ENCODE results near the gene JCAD. TPM values are rescaled to one million over a fixed set of nuclear protein-coding genes. Genes with fewer than 3 reads are reported as not detected.

The JCAD gene
- total RNA-seq, 1 donor: 0.10 TPM

DNA sequence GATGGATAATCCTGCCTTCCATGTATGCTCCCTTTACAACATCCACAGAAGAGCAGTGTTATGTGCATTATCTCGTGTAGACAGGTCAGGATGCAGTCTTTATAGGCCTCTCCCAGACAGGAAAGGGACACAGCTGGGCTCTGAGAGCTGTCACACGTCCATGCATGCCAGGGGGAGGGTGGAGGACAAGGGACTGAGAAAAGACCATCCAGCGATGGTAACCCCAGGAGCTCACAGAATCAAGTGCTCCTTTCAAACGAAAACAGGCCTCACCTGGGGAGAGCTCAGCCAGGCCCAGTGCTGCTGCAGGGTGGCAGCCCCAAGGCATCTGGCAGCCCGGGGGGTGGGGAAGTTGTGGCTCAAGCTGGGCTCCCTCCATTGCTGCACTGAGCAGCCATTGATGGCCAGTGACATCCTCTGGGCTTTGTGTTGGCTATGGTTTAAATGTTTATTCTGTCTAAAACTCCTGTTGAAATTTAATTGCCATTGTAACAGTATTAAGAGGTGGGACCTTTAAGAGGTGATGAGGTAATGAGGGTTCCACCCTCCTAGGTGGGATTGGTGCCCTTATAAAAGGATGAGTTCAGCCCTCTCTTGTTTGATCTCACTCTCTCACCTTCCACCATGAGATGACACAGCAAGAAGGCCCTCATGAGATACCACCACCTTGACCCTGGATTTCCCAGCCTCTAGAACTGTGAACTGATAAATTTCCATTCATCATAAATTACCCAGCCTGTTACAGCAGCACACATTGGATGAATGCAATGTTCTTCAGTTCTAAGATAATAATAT is 15.7 kb downstream of the JCAD start:
- peaks cover 4% of the 10 kb centered on the region for H3K4me1 ChIP-seq (ENCODE audit: insufficient read depth, low read length)
- H3K9me3 ChIP-seq (ENCODE audit: low read depth, low read length): no peaks in the 10 kb centered on the region
- H3K4me3 ChIP-seq (ENCODE audit: low read length): no peak overlapping the region
- H3K27me3 ChIP-seq (ENCODE audit: insufficient read depth, low read length): peaks cover 8% of the 10 kb centered on the region

- Histone ChIP-seq H3K9me3 (ENCODE audit: low read depth, low read length) (no peaks in the 10 kb centered on the region), H3K4me1 (ENCODE audit: insufficient read depth, low read length) (no peaks in the 10 kb centered on the region), H3K27me3 (ENCODE audit: insufficient read depth, low read length) (no peaks in the 10 kb centered on the region)
Observed at GRCh38 chr10:30042820-30043219, 16.6 kb downstream of the JCAD start.

DNA sequence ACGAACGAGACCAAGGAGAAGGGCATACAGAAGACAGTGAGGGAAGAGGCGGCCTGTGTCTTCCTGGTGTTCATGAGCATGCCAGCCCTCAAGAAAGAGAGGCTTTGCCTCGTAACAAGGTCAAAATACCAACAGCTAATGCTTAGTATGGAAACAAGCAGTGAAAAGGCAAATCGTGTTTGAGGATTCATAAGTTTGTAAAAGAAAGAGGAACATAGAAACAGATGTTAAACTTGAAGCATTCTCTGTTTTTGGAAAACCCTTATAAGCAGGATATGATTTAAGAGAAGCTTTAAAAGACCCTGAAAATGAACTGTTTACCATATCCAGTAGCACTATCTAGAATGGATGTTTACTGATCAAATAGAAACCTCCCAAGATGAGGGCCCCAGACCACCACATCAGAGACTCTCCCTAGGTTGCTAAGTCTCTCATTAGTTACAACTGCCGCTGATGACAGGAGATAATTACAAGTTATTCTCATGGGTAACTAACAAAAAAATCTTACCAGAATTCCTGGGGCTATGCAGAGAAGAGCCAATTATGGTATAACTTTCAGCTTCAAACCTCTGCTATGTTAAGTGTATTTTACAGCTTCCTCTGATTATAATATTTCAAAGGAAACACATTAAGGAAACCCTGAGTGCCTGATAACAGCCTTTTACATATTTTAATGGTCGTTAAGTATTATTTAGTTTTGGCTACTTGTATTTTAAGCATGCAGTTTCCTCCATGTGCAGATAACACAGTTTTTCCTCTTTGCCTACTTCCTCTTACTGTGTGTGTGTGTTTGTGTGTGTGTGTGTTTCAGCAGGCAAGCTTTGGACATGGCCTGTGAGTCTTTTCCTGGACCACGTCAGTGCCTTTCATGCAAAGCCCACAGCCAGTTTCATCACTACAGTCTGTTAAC is 17.9 kb downstream of the JCAD start:
- Histone ChIP-seq H3K9me3 (ENCODE audit: low read depth, low read length) (no peaks in the 10 kb centered on the region), H3K4me1 (ENCODE audit: insufficient read depth, low read length) (no peaks in the 10 kb centered on the region), H3K27me3 (ENCODE audit: insufficient read depth, low read length) (peaks cover under 1% of the 10 kb centered on the region), H3K4me3 (ENCODE audit: low read length) (no peak overlapping the region)

More at GRCh38 chr10:30042820-30043219, 16.6 kb downstream of the JCAD start:
- H3K4me3 ChIP-seq (ENCODE audit: low read length): no peak overlapping the region

DNA sequence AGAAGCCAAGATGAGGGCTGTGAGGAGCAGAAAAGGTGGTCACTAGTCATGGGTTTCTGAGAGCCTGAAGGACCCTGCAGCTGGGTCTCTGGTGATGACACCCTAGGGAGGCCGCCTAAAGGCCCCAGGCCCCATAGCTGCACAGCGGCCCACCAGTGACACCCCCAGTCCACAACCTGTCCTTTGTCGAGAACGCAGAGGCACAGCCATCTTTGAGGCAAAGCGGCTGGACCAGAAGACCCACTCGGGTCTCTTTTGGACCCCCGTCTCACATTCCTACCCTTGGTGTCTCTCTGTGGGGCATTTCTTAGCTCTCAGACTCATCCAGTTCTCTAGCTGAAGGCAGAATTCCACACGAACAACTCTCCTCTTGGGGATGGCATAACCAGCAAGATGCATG is 18.8 kb downstream of the JCAD start:
- Histone ChIP-seq H3K27me3 (ENCODE audit: insufficient read depth, low read length) (peaks cover 6% of the 10 kb centered on the region), H3K4me3 (ENCODE audit: low read length) (no peak overlapping the region), H3K9me3 (ENCODE audit: low read depth, low read length) (no peaks in the 10 kb centered on the region)

DNA sequence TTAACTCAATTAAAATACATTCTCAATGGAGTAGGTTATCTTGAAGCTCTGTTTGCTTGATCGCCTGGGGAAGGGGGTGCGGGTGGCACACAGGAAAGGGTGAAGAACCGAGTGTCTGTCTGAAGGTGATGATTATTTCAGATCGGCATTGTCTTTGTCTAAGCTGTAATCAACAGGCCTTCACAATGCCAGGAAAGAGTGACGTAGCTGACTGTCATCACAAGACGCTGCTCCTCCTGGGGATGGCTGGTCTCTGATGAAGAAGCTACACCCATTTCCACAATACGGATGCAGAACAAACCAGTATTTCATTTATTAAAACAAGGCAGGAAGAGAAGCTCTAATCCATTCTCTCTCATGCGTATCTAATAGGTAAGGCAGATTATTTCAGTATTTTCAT is 19.4 kb downstream of the JCAD start:
- H3K27me3 ChIP-seq (ENCODE audit: insufficient read depth, low read length): peaks cover 10% of the 10 kb centered on the region

More for the DNA sequence above, 18.8 kb downstream of the JCAD start:
- no peaks in the 10 kb centered on the region for H3K4me1 ChIP-seq (ENCODE audit: insufficient read depth, low read length)

DNA sequence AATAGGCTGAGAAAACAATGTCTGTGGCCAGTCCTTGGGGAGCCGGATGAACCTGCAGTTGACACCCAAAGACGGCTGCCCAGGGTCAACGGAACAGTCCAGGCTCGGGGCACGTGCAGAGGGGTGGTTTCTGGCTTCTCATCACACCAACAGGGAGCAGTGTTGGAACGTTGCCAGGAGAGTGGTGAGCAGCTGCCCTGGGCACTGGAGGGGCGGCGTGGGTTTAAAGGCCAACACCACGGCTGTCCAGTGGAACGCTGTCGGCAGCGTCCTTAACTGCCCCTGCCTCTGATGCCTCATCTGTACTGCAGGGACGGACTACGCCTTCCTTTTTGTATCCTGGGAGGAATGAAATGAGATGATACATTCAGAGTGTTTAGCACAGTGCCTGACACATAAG is 19.8 kb downstream of the JCAD start:
- H3K27me3 ChIP-seq (ENCODE audit: insufficient read depth, low read length): peaks cover 14% of the 10 kb centered on the region
- no peaks in the 10 kb centered on the region for H3K4me1 ChIP-seq (ENCODE audit: insufficient read depth, low read length)
- H3K9me3 ChIP-seq (ENCODE audit: low read depth, low read length): no peaks in the 10 kb centered on the region
- no peak overlapping the region for H3K4me3 ChIP-seq (ENCODE audit: low read length)

More for the DNA sequence above, 19.4 kb downstream of the JCAD start:
- H3K4me1 ChIP-seq (ENCODE audit: insufficient read depth, low read length): no peaks in the 10 kb centered on the region
- H3K4me3 ChIP-seq (ENCODE audit: low read length): no peak overlapping the region
- no peaks in the 10 kb centered on the region for H3K9me3 ChIP-seq (ENCODE audit: low read depth, low read length)

DNA sequence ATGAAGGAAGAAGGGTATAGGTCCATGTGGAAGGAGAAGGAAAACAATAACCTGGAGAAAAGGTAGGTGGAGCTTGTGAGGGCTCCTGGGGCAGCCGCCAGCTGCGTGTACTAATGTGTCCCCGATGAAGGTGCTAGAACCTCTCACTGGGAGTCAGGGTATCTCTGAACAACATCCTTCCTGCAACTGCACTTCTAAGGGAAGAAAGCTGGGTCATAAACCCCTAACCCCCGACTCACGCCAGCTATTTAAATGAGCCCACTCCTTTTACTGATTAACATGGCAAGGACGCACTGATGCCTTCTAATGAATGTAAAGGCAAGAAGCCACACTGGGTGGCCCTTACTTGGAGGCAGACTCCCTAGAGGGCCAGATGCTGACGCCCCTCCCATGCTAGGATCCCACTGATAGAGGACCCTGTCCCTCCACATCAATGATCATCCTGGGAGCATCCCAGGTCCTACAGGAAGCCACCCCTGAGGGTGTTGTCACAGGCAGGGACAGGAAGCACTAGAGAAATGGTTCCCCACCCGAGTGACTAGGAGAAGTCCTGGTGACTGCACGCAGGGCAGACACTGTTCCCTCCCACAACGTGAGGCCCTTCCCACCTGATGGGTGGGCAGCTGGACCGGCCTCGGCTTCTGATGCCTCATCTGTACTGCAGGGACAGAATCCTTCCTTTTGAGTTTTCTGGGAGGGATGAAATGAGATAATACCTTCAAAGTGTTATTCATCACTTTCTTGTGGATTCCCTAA is 20.4 kb downstream of the JCAD start:
- peaks cover 14% of the 10 kb centered on the region for H3K27me3 ChIP-seq (ENCODE audit: insufficient read depth, low read length)
- no peak overlapping the region for H3K4me3 ChIP-seq (ENCODE audit: low read length)
- H3K4me1 ChIP-seq (ENCODE audit: insufficient read depth, low read length): no peaks in the 10 kb centered on the region
- no peaks in the 10 kb centered on the region for H3K9me3 ChIP-seq (ENCODE audit: low read depth, low read length)

DNA sequence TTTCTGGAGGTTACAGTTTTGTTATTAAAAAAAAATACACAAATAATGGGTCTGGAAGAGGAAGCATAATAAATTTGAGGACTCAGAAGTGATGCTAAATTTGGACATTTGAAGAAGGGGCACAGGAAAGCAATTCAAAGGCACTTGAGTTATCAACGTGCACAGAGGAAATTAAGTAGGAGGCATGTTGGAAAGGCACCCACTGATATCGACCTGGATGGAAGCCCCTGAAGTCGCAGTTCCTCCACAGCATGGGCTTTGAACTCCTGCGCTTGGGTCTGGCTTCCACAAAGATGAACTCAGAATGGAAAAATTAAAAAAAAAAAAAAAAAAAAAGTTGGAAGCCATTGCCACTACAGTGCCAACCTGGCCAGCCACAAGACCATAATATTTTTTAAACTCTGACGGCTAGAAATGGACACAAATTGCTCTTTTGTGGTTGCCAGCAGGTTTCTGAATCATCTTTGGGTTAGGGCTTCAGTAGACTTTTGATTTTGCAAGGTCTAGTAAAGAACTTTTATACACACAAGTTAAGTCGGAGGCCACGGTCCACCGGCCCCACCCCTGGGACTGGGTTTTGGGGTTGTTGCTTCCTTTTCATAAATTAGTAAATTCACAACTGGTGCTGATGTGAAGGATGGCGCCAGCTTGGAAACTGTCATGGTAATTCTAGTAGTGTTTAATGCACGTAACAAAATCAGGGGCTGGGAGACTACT is 21.6 kb downstream of the JCAD start:
- Histone ChIP-seq H3K4me1 (ENCODE audit: insufficient read depth, low read length) (no peaks in the 10 kb centered on the region), H3K4me3 (ENCODE audit: low read length) (no peak overlapping the region), H3K9me3 (ENCODE audit: low read depth, low read length) (no peaks in the 10 kb centered on the region), H3K27me3 (ENCODE audit: insufficient read depth, low read length) (peaks cover 17% of the 10 kb centered on the region)

- H3K4me3 ChIP-seq (ENCODE audit: low read length): no peak overlapping the region
- H3K9me3 ChIP-seq (ENCODE audit: low read depth, low read length): no peaks in the 10 kb centered on the region
- peaks cover 25% of the 10 kb centered on the region for H3K27me3 ChIP-seq (ENCODE audit: insufficient read depth, low read length)
- no peaks in the 10 kb centered on the region for H3K4me1 ChIP-seq (ENCODE audit: insufficient read depth, low read length)
Observed at GRCh38 chr10:30036811-30037210, 22.6 kb downstream of the JCAD start.

- Histone ChIP-seq H3K9me3 (ENCODE audit: low read depth, low read length) (no peaks in the 10 kb centered on the region), H3K27me3 (ENCODE audit: insufficient read depth, low read length) (peaks cover 25% of the 10 kb centered on the region), H3K4me1 (ENCODE audit: insufficient read depth, low read length) (no peaks in the 10 kb centered on the region), H3K4me3 (ENCODE audit: low read length) (no peak overlapping the region)
Observed at GRCh38 chr10:30036341-30036740, 23.0 kb downstream of the JCAD start.

- Histone ChIP-seq H3K4me1 (ENCODE audit: insufficient read depth, low read length) (no peaks in the 10 kb centered on the region), H3K9me3 (ENCODE audit: low read depth, low read length) (no peaks in the 10 kb centered on the region), H3K27me3 (ENCODE audit: insufficient read depth, low read length) (peaks cover 28% of the 10 kb centered on the region), H3K4me3 (ENCODE audit: low read length) (no peak overlapping the region)
Observed at GRCh38 chr10:30034433-30035137, 24.8 kb downstream of the JCAD start.

- Histone ChIP-seq H3K9me3 (ENCODE audit: low read depth, low read length) (no peaks in the 10 kb centered on the region), H3K4me3 (ENCODE audit: low read length) (no peak overlapping the region), H3K4me1 (ENCODE audit: insufficient read depth, low read length) (peaks cover 20% of the 10 kb centered on the region), H3K27me3 (ENCODE audit: insufficient read depth, low read length) (peaks cover 28% of the 10 kb centered on the region)
Observed at GRCh38 chr10:30032125-30032524, 27.3 kb downstream of the JCAD start.

DNA sequence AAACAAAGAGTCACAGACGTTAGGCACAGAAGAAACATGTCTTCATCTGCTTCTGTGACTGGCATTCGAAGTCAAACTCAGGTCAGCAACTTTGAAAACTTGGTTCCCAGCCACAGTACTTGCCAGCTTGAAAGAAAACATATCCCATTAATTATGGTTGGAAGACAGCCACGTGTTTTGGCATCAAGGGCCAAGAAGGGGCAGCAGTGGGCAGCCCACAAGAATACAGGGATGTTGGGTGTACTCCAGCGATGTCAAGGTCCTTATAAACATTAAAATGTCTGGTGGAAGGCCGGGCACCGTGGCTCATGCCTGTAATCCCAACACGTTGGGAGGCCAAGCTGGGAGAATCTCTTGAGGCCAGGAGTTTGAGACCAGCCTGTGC is 29.5 kb downstream of the JCAD start:
- Histone ChIP-seq H3K4me1 (ENCODE audit: insufficient read depth, low read length) (peaks cover 33% of the 10 kb centered on the region), H3K9me3 (ENCODE audit: low read depth, low read length) (no peaks in the 10 kb centered on the region), H3K27me3 (ENCODE audit: insufficient read depth, low read length) (peaks cover 21% of the 10 kb centered on the region), H3K4me3 (ENCODE audit: low read length) (no peak overlapping the region)
